ENCODE data around the gene MRPL32.

- TF ChIP-seq CTCF (IDR thresholded peaks at IDR 0.05) (no peak), POLR2A (IDR thresholded peaks at IDR 0.05) (no peak), POLR2AphosphoS5 (IDR thresholded peaks at IDR 0.05) (no peak)
These were observed 14.4 kb downstream of the MRPL32 start for GRCh38 chr7:42946627-42946950.
